GM23248 (cell line): Measurements from ENCODE around the gene PDE3A. TPM values are rescaled to one million over a fixed set of nuclear protein-coding genes. Genes with fewer than 3 reads are reported as not detected.

Experiments used
- DNase-seq: peaks from one replicate; pipeline ENCODE4 v3.0.0-alpha.2; 2015
- H2AFZ ChIP-seq: fragments of 200-600 bp; sonication (generic); 2 replicates; pipeline ENCODE4 v1.6.1; 2016; ENCODE audit warnings: antibody characterized with exemption
- H3F3A ChIP-seq: fragments of 200-600 bp; sonication (generic); 2 replicates; pipeline ENCODE4 v1.6.1; 2016; ENCODE audit warnings: mild to moderate bottlenecking, antibody characterized with exemption, mixed run types; ENCODE audit not compliant: insufficient read depth
- H3K27ac ChIP-seq: fragments of 200-600 bp; sonication (generic); 2 replicates; pipeline ENCODE4 v1.5.1; 2016; ENCODE audit warnings: mild to moderate bottlenecking
- H3K27me3 ChIP-seq: fragments of 200-600 bp; sonication (generic); replicated peaks from 2 replicates; pipeline ENCODE4 v1.6.1; 2016; ENCODE audit warnings: mild to moderate bottlenecking; ENCODE audit not compliant: insufficient read depth
- H3K36me3 ChIP-seq: fragments of 200-600 bp; sonication (generic); 2 replicates; pipeline ENCODE4 v1.6.1; 2016; ENCODE audit warnings: low read depth, mild to moderate bottlenecking
- H3K4me1 ChIP-seq: fragments of 200-600 bp; sonication (generic); 2 replicates; pipeline ENCODE4 v1.6.1; 2016; ENCODE audit warnings: mild to moderate bottlenecking; ENCODE audit not compliant: insufficient read depth
- H3K4me2 ChIP-seq: fragments of 200-600 bp; sonication (generic); one replicate; pipeline ENCODE4 v1.6.1; 2016; ENCODE audit warnings: mild to moderate bottlenecking; ENCODE audit not compliant: unreplicated experiment
- H3K4me3 ChIP-seq: fragments of 200-600 bp; sonication (generic); 2 replicates; pipeline ENCODE4 v1.5.1; 2016; ENCODE audit warnings: mild to moderate bottlenecking
- H3K79me2 ChIP-seq: fragments of 200-600 bp; sonication (generic); 2 replicates; pipeline ENCODE4 v1.6.1; 2016; ENCODE audit warnings: mild to moderate bottlenecking; ENCODE audit not compliant: insufficient read depth
- H3K9ac ChIP-seq: fragments of 200-600 bp; sonication (generic); 2 replicates; pipeline ENCODE4 v1.6.1; 2016; ENCODE audit warnings: mild to moderate bottlenecking
- H3K9me2 ChIP-seq: fragments of 200-600 bp; sonication (generic); 2 replicates; pipeline ENCODE4 v1.6.1; 2016; ENCODE audit warnings: mixed run types, mild to moderate bottlenecking, moderate library complexity; ENCODE audit not compliant: insufficient read depth
- H3K9me3 ChIP-seq: fragments of 200-600 bp; sonication (generic); one replicate; pipeline ENCODE4 v1.6.1; 2017; ENCODE audit warnings: low read depth
- H4K20me1 ChIP-seq: fragments of 200-600 bp; sonication (generic); 2 replicates; pipeline ENCODE4 v1.6.0; 2016; ENCODE audit not compliant: insufficient read depth
- EZH2 ChIP-seq: fragments of 200-600 bp; sonication (generic); IDR thresholded peaks from 2 replicates; pipeline ENCODE4 v1.6.1; 2018; ENCODE audit warnings: antibody characterized with exemption, mild to moderate bottlenecking; ENCODE audit not compliant: insufficient read depth, poor library complexity, severe bottlenecking
- EZH2phosphoT487 ChIP-seq: fragments of 200-600 bp; sonication (generic); IDR thresholded peaks from 2 replicates; pipeline ENCODE4 v1.6.1; 2018; ENCODE audit warnings: antibody characterized with exemption, moderate library complexity, mild to moderate bottlenecking, low read depth; ENCODE audit not compliant: insufficient read depth
- WGBS, 2 experiments: methylation state at CpG; one replicate each; pipeline ENCODE4 v1.1.6; 2015 to 2017; ENCODE audit warnings: low lambda C conversion rate in 2 of 2, low coverage in 1 of 2; ENCODE audit errors: missing lambda C conversion rate in 2 of 2; 5-methylcytosine and 5-hydroxymethylcytosine counted together
- in situ Hi-C: fragments of 300-500 bp; cut with MboI; formaldehyde crosslinking; loops from 2 replicates; pipeline ENCODE4 v1.15.0; 2020
- polyA plus RNA-seq: library from polyadenylated mRNA; unstranded; fragments of >200 nt; fragmentation: Nextera tagmentation; extraction: Ambion mirVana; gene quantifications from 2 replicates; pipeline ENCODE4 v1.2.1, GENCODE V29; 2016
- total RNA-seq: library from RNA; depleted of rRNA; stranded (reverse); fragments of >200 nt; shearing (Covaris generic); gene quantifications from 2 replicates; pipeline ENCODE4 v1.2.3, GENCODE V29; 2014

PDE3A gene
- total and polyA plus RNA-seq, 2 experiments from 2014 or later = 0.11 to 0.43 TPM

GRCh38 chr12:20460956-20461355 is 92.6 kb downstream of the PDE3A start:
- H4K20me1 ChIP-seq = no peaks in the 10 kb centered on the region
- H2AFZ ChIP-seq = no peak overlapping the region
- H3K36me3 ChIP-seq = no peaks in the 10 kb centered on the region
- no peak overlapping the region for H3K9ac ChIP-seq
- no peaks in the 10 kb centered on the region for H3K27me3 ChIP-seq
- no peaks in the 10 kb centered on the region for H3K79me2 ChIP-seq
- no peak overlapping the region for H3K4me3 ChIP-seq
- no peak for DNase-seq
- TF ChIP-seq EZH2phosphoT487 (no peak), EZH2 (no peak)
- H3K9me3 ChIP-seq = no peaks in the 10 kb centered on the region
- 0 out of 2 replicates have a peak, but pooled peaks cover 5% of the 10 kb centered on the region for H3F3A ChIP-seq
- WGBS, 2 experiments = 54 to 57% methylated on average over 2 of the region's 2 CpGs
- H3K4me1 ChIP-seq = peaks cover 6% of the 10 kb centered on the region
- H3K4me2 ChIP-seq = no peak overlapping the region
- no peak overlapping the region for H3K27ac ChIP-seq
- in situ Hi-C loops = no loop called here
- H3K9me2 ChIP-seq = no peaks in the 10 kb centered on the region

- Histone ChIP-seq H2AFZ (no peak overlapping the region), H3F3A (0 out of 2 replicates have a peak, but pooled peaks cover 5% of the 10 kb centered on the region), H3K4me1 (peaks cover 17% of the 10 kb centered on the region), H3K4me2 (no peak overlapping the region), H3K27ac (no peak overlapping the region), H4K20me1 (no peaks in the 10 kb centered on the region), H3K9me2 (no peaks in the 10 kb centered on the region), H3K9ac (no peak overlapping the region), H3K79me2 (no peaks in the 10 kb centered on the region), H3K36me3 (no peaks in the 10 kb centered on the region), H3K4me3 (no peak overlapping the region), H3K9me3 (no peaks in the 10 kb centered on the region), H3K27me3 (no peaks in the 10 kb centered on the region)
- in situ Hi-C loops = no loop called here
- TF ChIP-seq EZH2 = no peak
- TF ChIP-seq EZH2phosphoT487 = no peak
- peak; percentile 49 for DNase-seq
- 75 to 80% methylated on average over 2 of the region's 2 CpGs for WGBS, 2 experiments
These were observed 95.7 kb downstream of the PDE3A start for GRCh38 chr12:20463913-20464524.

GRCh38 chr12:20469300-20469699 is 101.0 kb downstream of the PDE3A start:
- TF ChIP-seq EZH2 (no peak), EZH2phosphoT487 (no peak)
- Histone ChIP-seq H3K9me3 (no peaks in the 10 kb centered on the region), H3K4me2 (no peak overlapping the region), H2AFZ (peak overlapping the region; percentile 36; the same call in 1 of the 2 replicates), H3K9me2 (no peaks in the 10 kb centered on the region), H4K20me1 (no peaks in the 10 kb centered on the region), H3F3A (0 out of 2 replicates have a peak, but pooled peaks cover 5% of the 10 kb centered on the region), H3K27me3 (no peaks in the 10 kb centered on the region), H3K4me3 (no peak overlapping the region), H3K79me2 (no peaks in the 10 kb centered on the region), H3K27ac (no peak overlapping the region), H3K9ac (no peak overlapping the region), H3K4me1 (peaks cover 17% of the 10 kb centered on the region), H3K36me3 (no peaks in the 10 kb centered on the region)
- WGBS, 2 experiments = 75 to 77% methylated on average over 4 of the region's 4 CpGs
- no peak for DNase-seq
- in situ Hi-C loops = no loop called here

- no peaks in the 10 kb centered on the region for H3K79me2 ChIP-seq
- H3K27me3 ChIP-seq = no peaks in the 10 kb centered on the region
- H2AFZ ChIP-seq = peak overlapping the region; percentile 36; the same call in 1 of the 2 replicates
- TF ChIP-seq EZH2phosphoT487 = no peak
- no peak for TF ChIP-seq EZH2
- no peak overlapping the region for H3K4me3 ChIP-seq
- DNase-seq = no peak
- no peaks in the 10 kb centered on the region for H3K9me2 ChIP-seq
- no peak overlapping the region for H3K4me2 ChIP-seq
- H3F3A ChIP-seq = 0 out of 2 replicates have a peak, but pooled peaks cover 5% of the 10 kb centered on the region
- in situ Hi-C loops = no loop called here
- no peaks in the 10 kb centered on the region for H3K9me3 ChIP-seq
- no peak overlapping the region for H3K27ac ChIP-seq
- H3K4me1 ChIP-seq = peaks cover 17% of the 10 kb centered on the region
- H3K9ac ChIP-seq = no peak overlapping the region
- H3K36me3 ChIP-seq = no peaks in the 10 kb centered on the region
- no peaks in the 10 kb centered on the region for H4K20me1 ChIP-seq
These were observed 101.4 kb downstream of the PDE3A start for GRCh38 chr12:20469756-20470155.
